ENCODE results near the gene DFFA. TPM values are rescaled to one million over a fixed set of nuclear protein-coding genes. Genes with fewer than 3 reads are reported as not detected.
A peak's percentile ranks its signal among the peaks of the same experiment; 100 is the strongest.

Gene DFFA
- total and polyA plus RNA-seq, 9 of the 15 experiments (the other 6 are each of a cell fraction or from before 2014, with no cell fraction given), result 39.6 to 74.8 (median 59.2) TPM

DNA sequence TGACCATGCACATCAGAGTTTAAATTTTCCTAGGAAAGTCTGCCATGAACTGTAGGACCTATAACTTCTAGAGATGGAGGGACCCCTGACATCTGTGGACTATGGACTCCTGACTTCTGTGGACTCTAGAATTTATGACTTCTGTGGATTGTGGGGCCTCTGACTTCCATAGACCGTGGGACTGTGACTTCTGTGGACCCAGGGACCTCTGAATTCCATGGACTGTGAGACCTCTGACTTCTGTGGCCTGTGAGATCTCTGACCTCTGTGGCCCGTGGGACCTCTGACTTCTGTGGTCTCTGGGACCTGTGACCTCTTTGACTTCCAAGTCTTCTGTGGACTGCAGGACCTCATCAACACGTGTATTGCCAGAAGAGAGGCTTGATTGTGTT lies 39.2 kb upstream of the DFFA start:
- peaks cover 50% of the 10 kb centered on the region for H4K20me1 ChIP-seq (replicated peaks; ENCODE audit: control insufficient read depth, insufficient read depth, low read length)
- no peak overlapping the region for H3K4me3 ChIP-seq
- intact Hi-C loops (cut with micrococcal nuclease) (loop anchor here (10.0 kb wide), 1 partner anchor 433 kb away; no protein-coding TSS in a partner anchor), in situ Hi-C loops (cut with MboI) (no loop called here)
- H3K4me1 ChIP-seq (replicated peaks in 1 of 2; ENCODE audit: control insufficient read depth in 2 of 2, insufficient read depth in 2 of 2, low read length in 2 of 2), result peaks cover 29 to 35% of the 10 kb centered on the region in 2 experiments
- no peaks in the 10 kb centered on the region for H3K9me3 ChIP-seq (replicated peaks; ENCODE audit: control insufficient read depth, insufficient read depth, low read depth, low read length)
- H3K79me2 ChIP-seq (ENCODE audit: control insufficient read depth, insufficient read depth, low read length), result peaks cover 93% of the 10 kb centered on the region
- ATAC-seq (peak; percentile 5), DNase-seq (ENCODE audit: extremely low read depth in 1 of 4, low spot score in 3 of 4) (peak in 2 of 4 experiments; percentile 41 to 57), FAIRE-seq (no peak)
- CTCF ChIA-PET (ENCODE audit: low intra/inter-chr PET ratio), result interaction anchor here (0.7 to 0.9 kb wide), 2 partner anchors 15 to 1082 kb away, joined by 3 read pairs; no protein-coding TSS in a partner anchor
- BruUV-seq (replicated peaks), result no TSS peak
- H3K27ac ChIP-seq (ENCODE audit: extremely low read depth, low read depth, low read length), result peak overlapping the region; percentile 84
- peaks cover 22% of the 10 kb centered on the region; the same call in 2 of the 3 replicates for H3K36me3 ChIP-seq (ENCODE audit: control insufficient read depth, insufficient read depth, low read length)
- H3K27me3 ChIP-seq (ENCODE audit: control insufficient read depth in 2 of 2, insufficient read depth in 2 of 2, low read length in 2 of 2), result no peaks in the 10 kb centered on the region
- no peak overlapping the region for H2AFZ ChIP-seq (ENCODE audit: low read depth, low read length)
- POLR2A ChIA-PET, result interaction anchor here (0.6 to 2.2 kb wide), 5 partner anchors 12 to 470 kb away, joined by 3 to 7 read pairs (median 4); a partner anchor contains a TSS
- peak overlapping the region; percentile 3 to 57; a peak in 2 of 4 replicates for H3K9ac ChIP-seq (ENCODE audit: insufficient read depth in 1 of 2, low read depth in 2 of 2, low read length in 2 of 2)
- WGBS (ENCODE audit: insufficient coverage, low coverage, missing lambda C conversion rate), result 12% methylated on average over 3 of the region's 3 CpGs
- H3K9me1 ChIP-seq (ENCODE audit: control insufficient read depth, insufficient read depth, low read length), result peaks cover 14% of the 10 kb centered on the region
- H3K4me2 ChIP-seq (ENCODE audit: insufficient read depth, low read length), result peak overlapping the region; percentile 51
- TF ChIP-seq ZNF644 (tag; IDR thresholded peaks at IDR 0.05; ENCODE audit: low read depth) (peak; percentile 11; the same call in 1 of the 2 replicates), RUNX1 (IDR thresholded peaks at IDR 0.05; ENCODE audit: low read depth) (no peak), TARDBP (IDR thresholded peaks at IDR 0.05) (no peak), STAT5B (CRISPR knock-in tag; IDR thresholded peaks at IDR 0.05) (no peak), ZNF584 (CRISPR knock-in tag; IDR thresholded peaks at IDR 0.05; ENCODE audit: low read depth) (no peak), ZNF311 (CRISPR knock-in tag; IDR thresholded peaks at IDR 0.05) (0 out of 2 replicates have a peak, but pooled peaks have one; percentile 23), BHLHE40 (IDR thresholded peaks at IDR 0.05; ENCODE audit: low read length) (peak; percentile 78), SMC3 (conservative IDR thresholded peaks at IDR 0.05; ENCODE audit: insufficient read depth, low read depth, low read length) (no peak), ZNF41 (CRISPR knock-in tag; conservative IDR thresholded peaks at IDR 0.05) (peak; percentile 2; the same call in 1 of the 2 replicates)
- TF ChIP-seq, protein P1, sequence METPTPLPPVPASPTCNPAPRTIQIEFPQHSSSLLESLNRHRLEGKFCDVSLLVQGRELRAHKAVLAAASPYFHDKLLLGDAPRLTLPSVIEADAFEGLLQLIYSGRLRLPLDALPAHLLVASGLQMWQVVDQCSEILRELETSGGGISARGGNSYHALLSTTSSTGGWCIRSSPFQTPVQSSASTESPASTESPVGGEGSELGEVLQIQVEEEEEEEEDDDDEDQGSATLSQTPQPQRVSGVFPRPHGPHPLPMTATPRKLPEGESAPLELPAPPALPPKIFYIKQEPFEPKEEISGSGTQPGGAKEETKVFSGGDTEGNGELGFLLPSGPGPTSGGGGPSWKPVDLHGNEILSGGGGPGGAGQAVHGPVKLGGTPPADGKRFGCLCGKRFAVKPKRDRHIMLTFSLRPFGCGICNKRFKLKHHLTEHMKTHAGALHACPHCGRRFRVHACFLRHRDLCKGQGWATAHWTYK (CRISPR knock-in tag; IDR thresholded peaks at IDR 0.05), result peak; percentile 84; the same call in 1 of the 2 replicates
- TF ChIP-seq, protein P2, sequence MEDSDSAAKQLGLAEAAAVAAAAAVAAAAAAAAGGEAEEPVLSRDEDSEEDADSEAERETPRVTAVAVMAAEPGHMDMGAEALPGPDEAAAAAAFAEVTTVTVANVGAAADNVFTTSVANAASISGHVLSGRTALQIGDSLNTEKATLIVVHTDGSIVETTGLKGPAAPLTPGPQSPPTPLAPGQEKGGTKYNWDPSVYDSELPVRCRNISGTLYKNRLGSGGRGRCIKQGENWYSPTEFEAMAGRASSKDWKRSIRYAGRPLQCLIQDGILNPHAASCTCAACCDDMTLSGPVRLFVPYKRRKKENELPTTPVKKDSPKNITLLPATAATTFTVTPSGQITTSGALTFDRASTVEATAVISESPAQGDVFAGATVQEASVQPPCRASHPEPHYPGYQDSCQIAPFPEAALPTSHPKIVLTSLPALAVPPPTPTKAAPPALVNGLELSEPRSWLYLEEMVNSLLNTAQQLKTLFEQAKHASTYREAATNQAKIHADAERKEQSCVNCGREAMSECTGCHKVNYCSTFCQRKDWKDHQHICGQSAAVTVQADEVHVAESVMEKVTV (CRISPR knock-in tag; IDR thresholded peaks at IDR 0.05), result 0 out of 2 replicates have a peak, but pooled peaks have one; percentile 1
- TF ChIP-seq, protein P3, sequence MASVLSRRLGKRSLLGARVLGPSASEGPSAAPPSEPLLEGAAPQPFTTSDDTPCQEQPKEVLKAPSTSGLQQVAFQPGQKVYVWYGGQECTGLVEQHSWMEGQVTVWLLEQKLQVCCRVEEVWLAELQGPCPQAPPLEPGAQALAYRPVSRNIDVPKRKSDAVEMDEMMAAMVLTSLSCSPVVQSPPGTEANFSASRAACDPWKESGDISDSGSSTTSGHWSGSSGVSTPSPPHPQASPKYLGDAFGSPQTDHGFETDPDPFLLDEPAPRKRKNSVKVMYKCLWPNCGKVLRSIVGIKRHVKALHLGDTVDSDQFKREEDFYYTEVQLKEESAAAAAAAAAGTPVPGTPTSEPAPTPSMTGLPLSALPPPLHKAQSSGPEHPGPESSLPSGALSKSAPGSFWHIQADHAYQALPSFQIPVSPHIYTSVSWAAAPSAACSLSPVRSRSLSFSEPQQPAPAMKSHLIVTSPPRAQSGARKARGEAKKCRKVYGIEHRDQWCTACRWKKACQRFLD (CRISPR knock-in tag; IDR thresholded peaks at IDR 0.05), result peak; percentile 70; the same call in 1 of the 2 replicates

Data from K562 (cell line).